ENCODE results near the gene VPS4B.

DNA sequence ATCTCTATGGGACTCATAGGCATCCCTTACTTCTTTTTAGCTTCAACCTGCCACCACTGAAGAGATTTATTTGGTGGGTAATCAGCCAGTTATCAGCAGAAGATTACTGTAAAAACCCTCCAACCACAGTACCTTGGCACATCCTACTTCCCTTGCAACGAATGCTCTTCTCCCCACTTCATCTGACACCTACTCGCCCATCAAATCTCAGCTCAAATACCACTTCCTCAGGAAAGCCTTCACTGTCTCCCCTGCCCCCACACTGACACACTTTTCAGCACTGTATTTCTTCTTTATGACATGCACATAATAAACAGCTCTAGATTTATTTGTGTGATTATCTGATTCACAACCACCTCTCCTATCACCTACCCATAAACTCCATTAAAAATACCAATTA is 58.3 kb downstream of the VPS4B start:
- TF ChIP-seq, protein P1, sequence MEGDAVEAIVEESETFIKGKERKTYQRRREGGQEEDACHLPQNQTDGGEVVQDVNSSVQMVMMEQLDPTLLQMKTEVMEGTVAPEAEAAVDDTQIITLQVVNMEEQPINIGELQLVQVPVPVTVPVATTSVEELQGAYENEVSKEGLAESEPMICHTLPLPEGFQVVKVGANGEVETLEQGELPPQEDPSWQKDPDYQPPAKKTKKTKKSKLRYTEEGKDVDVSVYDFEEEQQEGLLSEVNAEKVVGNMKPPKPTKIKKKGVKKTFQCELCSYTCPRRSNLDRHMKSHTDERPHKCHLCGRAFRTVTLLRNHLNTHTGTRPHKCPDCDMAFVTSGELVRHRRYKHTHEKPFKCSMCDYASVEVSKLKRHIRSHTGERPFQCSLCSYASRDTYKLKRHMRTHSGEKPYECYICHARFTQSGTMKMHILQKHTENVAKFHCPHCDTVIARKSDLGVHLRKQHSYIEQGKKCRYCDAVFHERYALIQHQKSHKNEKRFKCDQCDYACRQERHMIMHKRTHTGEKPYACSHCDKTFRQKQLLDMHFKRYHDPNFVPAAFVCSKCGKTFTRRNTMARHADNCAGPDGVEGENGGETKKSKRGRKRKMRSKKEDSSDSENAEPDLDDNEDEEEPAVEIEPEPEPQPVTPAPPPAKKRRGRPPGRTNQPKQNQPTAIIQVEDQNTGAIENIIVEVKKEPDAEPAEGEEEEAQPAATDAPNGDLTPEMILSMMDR (IDR thresholded peaks at IDR 0.05; ENCODE audit: insufficient read depth, low read depth, low read length), result no peak
- no peak for TF ChIP-seq EZH2 (IDR thresholded peaks at IDR 0.05; ENCODE audit: insufficient read depth, low read length)

Data from astrocyte (in vitro differentiated cells and primary cell).